Measurements from ENCODE around the gene SP7. TPM values are rescaled to one million over a fixed set of nuclear protein-coding genes. Genes with fewer than 3 reads are reported as not detected.

SP7 gene
- total RNA-seq, 1 experiment from 2014 or later: not detected

DNA sequence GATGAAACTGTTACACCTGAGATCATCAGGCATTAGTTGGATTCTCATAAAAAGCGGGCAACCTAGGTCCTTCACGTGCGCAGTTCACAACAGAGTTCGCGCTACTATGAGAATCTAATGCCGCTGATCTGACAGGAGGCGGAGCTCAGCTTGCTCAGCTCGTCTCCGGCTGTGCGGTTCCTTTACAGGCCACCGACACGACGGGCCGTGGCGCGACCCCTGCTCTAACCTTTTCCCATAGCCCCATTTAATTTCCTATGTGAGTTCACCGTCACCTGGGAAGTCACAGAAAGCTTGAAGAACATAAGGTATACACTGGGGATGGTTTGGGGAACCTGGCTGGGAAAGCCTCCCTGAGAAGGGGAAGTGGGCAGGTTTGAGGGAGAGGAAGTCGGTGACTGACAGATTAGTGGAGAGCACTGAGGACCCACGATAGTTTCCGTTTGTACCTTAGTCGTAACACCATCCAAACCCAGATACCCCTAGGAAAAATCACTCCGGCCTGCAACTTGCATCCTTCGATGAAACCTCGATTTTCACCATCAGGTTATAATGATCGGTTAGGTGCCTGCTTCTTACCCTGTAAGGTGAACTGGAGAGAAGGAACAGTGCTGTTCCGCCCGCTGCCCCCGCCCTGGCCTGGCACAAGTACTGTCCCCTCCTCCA, 11.9 kb downstream of the SP7 start:
- Histone ChIP-seq H3K36me3 (ENCODE audit: insufficient read depth, low read length) (no peaks in the 10 kb centered on the region), H3K79me2 (ENCODE audit: low read length) (peaks cover 11% of the 10 kb centered on the region), H3K9me3 (ENCODE audit: low read length) (no peaks in the 10 kb centered on the region), H4K20me1 (ENCODE audit: insufficient read depth, low read depth, low read length) (no peaks in the 10 kb centered on the region), H3K4me3 (ENCODE audit: low read length) (peak overlapping the region; percentile 67), H3K9me2 (replicated peaks; ENCODE audit: insufficient read depth, low read length) (no peaks in the 10 kb centered on the region), H3K4me2 (ENCODE audit: low read depth, low read length, poor library complexity, severe bottlenecking) (peak overlapping the region; percentile 83), H3K9ac (ENCODE audit: low read length) (peak overlapping the region; percentile 74), H3K4me1 (ENCODE audit: low read length) (peaks cover 52% of the 10 kb centered on the region), H3K27ac (ENCODE audit: low read length) (peak overlapping the region; percentile 80), H2AFZ (ENCODE audit: low read length) (peak overlapping the region; percentile 84), H3K27me3 (ENCODE audit: low read length) (no peaks in the 10 kb centered on the region)
- DNase-seq: peak; percentile 87

DNA sequence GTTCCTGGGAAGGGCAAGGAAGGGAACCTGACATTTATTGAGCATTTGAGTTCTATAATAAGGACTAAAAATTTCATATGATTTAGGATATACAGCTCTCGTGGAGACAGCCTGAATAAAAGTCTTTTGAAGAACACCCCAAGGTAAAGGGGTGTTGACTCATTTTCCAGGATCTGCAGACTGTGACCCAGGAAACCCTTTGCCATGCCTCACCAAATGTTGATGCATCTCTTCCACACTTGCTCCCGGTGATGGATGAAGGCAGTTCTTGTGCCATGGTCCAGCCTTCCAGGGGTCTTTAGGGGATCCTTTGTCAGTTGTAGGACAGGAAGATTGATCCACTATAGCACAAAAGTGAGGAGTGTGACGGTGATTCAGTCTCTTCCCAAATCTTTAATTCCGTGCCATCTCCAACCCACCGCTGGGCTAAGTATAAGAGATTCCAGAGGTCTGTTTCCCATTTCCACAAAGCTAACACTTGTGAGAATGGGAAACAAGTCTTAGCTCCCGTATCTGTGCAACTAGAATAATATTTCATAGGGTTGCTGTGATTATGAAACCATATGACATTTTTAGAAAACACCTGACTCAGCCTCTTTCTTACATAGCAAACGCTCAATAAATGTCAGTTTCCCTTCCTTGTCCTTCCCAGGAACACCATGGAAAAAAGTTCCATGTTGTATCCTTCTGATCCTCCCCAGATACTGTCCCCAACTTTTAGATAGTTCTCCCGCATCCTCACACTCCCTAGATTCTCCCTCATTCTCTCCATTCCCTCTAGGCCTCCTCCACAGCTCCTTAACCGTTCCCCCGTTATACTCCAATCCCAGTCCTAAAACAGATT, 15.6 kb downstream of the SP7 start:
- Histone ChIP-seq H3K4me2 (ENCODE audit: low read depth, low read length, poor library complexity, severe bottlenecking) (peak overlapping the region; percentile 75), H3K9me3 (ENCODE audit: low read length) (no peaks in the 10 kb centered on the region)

DNA sequence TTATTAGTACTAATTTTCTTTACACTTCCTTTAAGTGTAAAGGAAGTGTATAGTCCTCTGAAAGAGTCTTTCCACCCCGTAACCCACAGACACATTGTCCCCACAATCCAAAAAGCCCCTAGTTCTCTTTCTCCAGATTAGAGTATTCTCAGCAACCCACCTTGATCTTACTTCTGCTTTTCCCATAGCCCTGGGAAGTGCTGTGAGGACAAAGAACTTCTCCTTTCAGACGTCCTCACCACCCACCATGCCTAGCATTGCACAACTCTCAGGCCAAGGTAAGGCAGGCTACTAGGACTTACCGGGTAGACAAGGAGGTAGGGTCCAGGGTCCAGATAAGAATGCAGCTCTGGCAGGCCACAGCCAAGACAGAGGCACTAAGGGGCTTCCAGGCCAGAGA, 22.2 kb downstream of the SP7 start:
- Histone ChIP-seq H3K79me2 (ENCODE audit: low read length) (no peaks in the 10 kb centered on the region), H3K4me2 (ENCODE audit: low read depth, low read length, poor library complexity, severe bottlenecking) (no peak overlapping the region), H2AFZ (ENCODE audit: low read length) (no peak overlapping the region), H3K4me3 (ENCODE audit: low read length) (no peak overlapping the region), H3K36me3 (ENCODE audit: insufficient read depth, low read length) (peaks cover 6% of the 10 kb centered on the region; the same call in 1 of the 2 replicates), H3K9me2 (replicated peaks; ENCODE audit: insufficient read depth, low read length) (no peaks in the 10 kb centered on the region), H3K9ac (ENCODE audit: low read length) (no peak overlapping the region), H3K27me3 (ENCODE audit: low read length) (no peaks in the 10 kb centered on the region), H3K27ac (ENCODE audit: low read length) (no peak overlapping the region), H3K4me1 (ENCODE audit: low read length) (no peaks in the 10 kb centered on the region), H4K20me1 (ENCODE audit: insufficient read depth, low read depth, low read length) (no peaks in the 10 kb centered on the region), H3K9me3 (ENCODE audit: low read length) (no peaks in the 10 kb centered on the region)
- DNase-seq: no peak

More for the DNA sequence above, 15.6 kb downstream of the SP7 start:
- Histone ChIP-seq H3K27me3 (ENCODE audit: low read length) (no peaks in the 10 kb centered on the region), H4K20me1 (ENCODE audit: insufficient read depth, low read depth, low read length) (no peaks in the 10 kb centered on the region), H3K36me3 (ENCODE audit: insufficient read depth, low read length) (0 out of 2 replicates have a peak, but pooled peaks cover 6% of the 10 kb centered on the region), H3K79me2 (ENCODE audit: low read length) (peaks cover 11% of the 10 kb centered on the region), H3K4me1 (ENCODE audit: low read length) (peaks cover 35% of the 10 kb centered on the region), H3K4me3 (ENCODE audit: low read length) (peak overlapping the region; percentile 73), H3K9me2 (replicated peaks; ENCODE audit: insufficient read depth, low read length) (no peaks in the 10 kb centered on the region), H3K9ac (ENCODE audit: low read length) (peak overlapping the region; percentile 76), H2AFZ (ENCODE audit: low read length) (no peak overlapping the region), H3K27ac (ENCODE audit: low read length) (peak overlapping the region; percentile 79; the same call in 1 of the 2 replicates)
- no peak for DNase-seq

DNA sequence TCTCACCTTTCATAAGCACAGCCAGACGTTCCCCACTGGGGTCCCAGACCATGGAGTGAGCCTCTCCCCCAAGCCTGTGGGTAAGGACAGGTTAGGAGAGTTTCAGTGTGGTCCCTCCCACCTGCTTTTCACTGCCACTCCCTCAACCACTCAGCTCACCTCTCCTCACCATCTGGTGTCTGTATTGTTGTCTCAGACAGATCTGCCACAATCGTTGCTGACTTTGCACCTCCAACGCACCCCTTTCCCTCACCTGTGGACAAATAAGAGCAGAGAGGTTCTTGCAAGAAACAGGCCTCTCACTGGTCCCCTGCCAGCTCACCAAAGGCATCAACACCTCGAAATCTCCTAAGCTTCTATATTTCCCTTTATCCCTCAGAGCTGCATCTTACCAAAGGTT, 27.9 kb downstream of the SP7 start:
- Histone ChIP-seq H3K4me2 (ENCODE audit: low read depth, low read length, poor library complexity, severe bottlenecking) (no peak overlapping the region), H3K79me2 (ENCODE audit: low read length) (peaks cover 4% of the 10 kb centered on the region), H3K4me1 (ENCODE audit: low read length) (no peaks in the 10 kb centered on the region), H3K36me3 (ENCODE audit: insufficient read depth, low read length) (peaks cover 12% of the 10 kb centered on the region), H4K20me1 (ENCODE audit: insufficient read depth, low read depth, low read length) (no peaks in the 10 kb centered on the region), H2AFZ (ENCODE audit: low read length) (no peak overlapping the region), H3K9me3 (ENCODE audit: low read length) (no peaks in the 10 kb centered on the region), H3K27ac (ENCODE audit: low read length) (no peak overlapping the region), H3K9me2 (replicated peaks; ENCODE audit: insufficient read depth, low read length) (no peaks in the 10 kb centered on the region), H3K4me3 (ENCODE audit: low read length) (no peak overlapping the region), H3K27me3 (ENCODE audit: low read length) (no peaks in the 10 kb centered on the region), H3K9ac (ENCODE audit: low read length) (no peak overlapping the region)
- DNase-seq: no peak

DNA sequence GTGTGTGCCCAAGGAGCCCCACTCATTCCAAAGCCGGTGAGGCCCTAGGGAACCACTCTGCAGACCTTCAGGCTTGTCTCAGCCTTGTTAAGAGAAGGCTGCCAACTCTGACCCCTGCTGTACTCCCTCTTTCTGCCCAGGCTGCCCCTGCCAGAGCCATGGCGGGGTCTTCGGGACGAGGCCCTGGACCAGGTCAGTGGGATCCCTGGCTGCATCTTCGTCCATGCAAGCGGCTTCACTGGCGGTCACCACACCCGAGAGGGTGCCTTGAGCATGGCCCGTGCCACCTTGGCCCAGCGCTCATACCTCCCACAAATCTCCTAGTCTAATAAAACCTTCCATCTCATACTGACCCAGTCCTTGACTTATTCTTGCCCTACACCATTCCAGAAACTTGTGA, 29.3 kb downstream of the SP7 start:
- Histone ChIP-seq H3K27me3 (ENCODE audit: low read length) (no peaks in the 10 kb centered on the region), H3K36me3 (ENCODE audit: insufficient read depth, low read length) (peaks cover 22% of the 10 kb centered on the region), H3K9ac (ENCODE audit: low read length) (no peak overlapping the region), H4K20me1 (ENCODE audit: insufficient read depth, low read depth, low read length) (no peaks in the 10 kb centered on the region), H3K27ac (ENCODE audit: low read length) (no peak overlapping the region), H3K4me2 (ENCODE audit: low read depth, low read length, poor library complexity, severe bottlenecking) (no peak overlapping the region), H3K9me3 (ENCODE audit: low read length) (no peaks in the 10 kb centered on the region), H2AFZ (ENCODE audit: low read length) (no peak overlapping the region), H3K4me3 (ENCODE audit: low read length) (no peak overlapping the region), H3K79me2 (ENCODE audit: low read length) (peaks cover 18% of the 10 kb centered on the region), H3K4me1 (ENCODE audit: low read length) (peaks cover 6% of the 10 kb centered on the region; the same call in 1 of the 2 replicates), H3K9me2 (replicated peaks; ENCODE audit: insufficient read depth, low read length) (no peaks in the 10 kb centered on the region)
- no peak for DNase-seq

DNA sequence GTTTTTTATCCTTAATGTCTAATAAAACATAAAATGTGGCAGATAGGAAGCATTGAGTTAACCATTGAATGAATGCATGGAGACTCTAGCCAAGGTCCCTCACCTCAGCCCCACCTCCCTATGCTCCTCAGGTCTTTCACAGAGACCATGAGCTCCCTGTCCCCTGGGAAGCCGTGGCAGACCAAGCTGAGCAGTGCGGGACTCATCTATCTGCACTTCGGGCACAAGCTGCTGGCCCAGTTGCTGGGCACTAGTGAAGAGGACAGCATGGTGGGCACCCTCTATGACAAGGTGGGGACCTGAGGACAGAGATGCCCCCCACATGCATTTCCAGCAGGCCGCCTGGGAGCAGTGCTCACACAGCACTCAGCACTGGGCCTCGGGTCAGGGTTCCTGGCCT, 33.3 kb downstream of the SP7 start:
- Histone ChIP-seq H3K27ac (ENCODE audit: low read length) (no peak overlapping the region), H2AFZ (ENCODE audit: low read length) (no peak overlapping the region), H3K9me3 (ENCODE audit: low read length) (no peaks in the 10 kb centered on the region), H3K4me2 (ENCODE audit: low read depth, low read length, poor library complexity, severe bottlenecking) (no peak overlapping the region), H4K20me1 (ENCODE audit: insufficient read depth, low read depth, low read length) (no peaks in the 10 kb centered on the region), H3K36me3 (ENCODE audit: insufficient read depth, low read length) (peaks cover 33% of the 10 kb centered on the region), H3K4me1 (ENCODE audit: low read length) (peaks cover 30% of the 10 kb centered on the region), H3K4me3 (ENCODE audit: low read length) (no peak overlapping the region), H3K27me3 (ENCODE audit: low read length) (no peaks in the 10 kb centered on the region), H3K9me2 (replicated peaks; ENCODE audit: insufficient read depth, low read length) (no peaks in the 10 kb centered on the region), H3K9ac (ENCODE audit: low read length) (no peak overlapping the region), H3K79me2 (ENCODE audit: low read length) (peaks cover 40% of the 10 kb centered on the region)
- no peak for DNase-seq

DNA sequence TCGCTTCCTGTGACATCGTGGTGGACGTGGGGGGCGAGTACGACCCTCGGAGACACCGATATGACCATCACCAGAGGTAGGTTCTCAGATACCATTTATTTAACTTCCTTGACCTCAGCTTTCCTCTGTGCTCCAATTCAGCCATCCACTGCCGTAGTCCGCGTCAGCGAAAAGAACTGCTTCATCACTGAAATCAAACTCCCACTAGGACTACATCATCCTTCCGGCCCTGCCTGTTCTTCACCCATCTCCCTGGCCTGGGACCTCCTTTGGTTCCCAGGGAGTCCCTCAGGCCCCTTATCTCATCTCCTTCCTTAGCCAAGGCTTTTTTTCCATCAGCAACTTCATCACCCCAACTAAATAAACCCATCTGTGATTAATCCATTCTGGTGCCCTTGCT, 36.0 kb downstream of the SP7 start:
- Histone ChIP-seq H3K4me2 (ENCODE audit: low read depth, low read length, poor library complexity, severe bottlenecking) (peak overlapping the region; percentile 89), H3K4me1 (ENCODE audit: low read length) (peaks cover 50% of the 10 kb centered on the region), H3K27ac (ENCODE audit: low read length) (peak overlapping the region; percentile 8; the same call in 1 of the 2 replicates), H3K79me2 (ENCODE audit: low read length) (peaks cover 64% of the 10 kb centered on the region), H3K4me3 (ENCODE audit: low read length) (peak overlapping the region; percentile 94), H4K20me1 (ENCODE audit: insufficient read depth, low read depth, low read length) (no peaks in the 10 kb centered on the region), H3K27me3 (ENCODE audit: low read length) (no peaks in the 10 kb centered on the region), H3K9ac (ENCODE audit: low read length) (peak overlapping the region; percentile 93), H2AFZ (ENCODE audit: low read length) (peak overlapping the region; percentile 70; the same call in 1 of the 2 replicates), H3K9me3 (ENCODE audit: low read length) (no peaks in the 10 kb centered on the region), H3K9me2 (replicated peaks; ENCODE audit: insufficient read depth, low read length) (no peaks in the 10 kb centered on the region), H3K36me3 (ENCODE audit: insufficient read depth, low read length) (peaks cover 31% of the 10 kb centered on the region)
- DNase-seq: peak; percentile 61
